ENCODE data around the gene SRGAP2B. TPM values are rescaled to one million over a fixed set of nuclear protein-coding genes. Genes with fewer than 3 reads are reported as not detected.
"Not testable (repeated sequence)": the region's sequence is repeated elsewhere in the genome, so short reads cannot be mapped to it uniquely, and the experiment has no call there.

The SRGAP2B gene
- polyA plus RNA-seq, 1 donor (not counting 4 experiments of a cell fraction or from before 2014, with no cell fraction given) = 11.0 TPM

DNA sequence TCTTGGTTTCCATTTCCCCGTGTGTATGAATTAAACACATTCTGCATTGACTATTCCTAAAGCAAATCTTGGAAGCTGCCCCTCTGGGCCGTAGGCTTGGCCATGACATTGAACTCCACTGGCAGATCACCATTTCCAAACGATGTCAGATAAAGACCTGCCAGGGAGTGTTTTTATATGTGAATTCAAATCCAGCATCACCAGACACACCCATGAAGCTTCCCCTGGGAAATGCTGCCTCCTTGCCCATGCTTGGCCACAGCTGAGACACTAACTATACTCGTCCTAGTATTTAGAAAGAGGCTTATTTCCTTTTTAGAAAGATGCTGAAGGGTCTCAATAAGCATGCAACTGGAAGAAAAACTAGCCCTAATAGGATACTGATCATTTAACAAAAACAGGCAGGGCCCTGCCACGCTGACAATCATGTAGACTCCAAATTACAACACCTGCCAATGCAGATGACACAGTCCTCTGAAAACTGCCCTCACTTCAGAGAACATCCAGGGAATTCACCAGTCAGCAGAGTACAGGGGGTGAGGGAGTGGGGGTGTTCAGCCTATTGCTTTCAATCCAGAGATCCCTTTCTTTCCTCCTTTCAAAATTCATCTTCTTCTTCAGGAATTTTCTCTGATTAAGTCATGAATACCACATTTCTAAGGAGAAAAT, 94.9 kb downstream of the SRGAP2B start:
- H3K4me3 ChIP-seq (ENCODE audit: control insufficient read depth in 2 of 3, extremely low read depth in 1 of 3, insufficient read depth in 2 of 3, low read depth in 1 of 3, low read length in 3 of 3); DNase-seq (ENCODE audit: low read depth, low spot score); H3K9ac ChIP-seq (ENCODE audit: control insufficient read depth, extremely low read depth, insufficient read depth, low read length); H2AFZ ChIP-seq (ENCODE audit: control insufficient read depth, low read length); FAIRE-seq; H3K4me1 ChIP-seq (ENCODE audit: control insufficient read depth, extremely low read depth, insufficient read depth, low read length); H3K27ac ChIP-seq (ENCODE audit: control insufficient read depth, insufficient read depth, low read length); H3K36me3 ChIP-seq (ENCODE audit: control insufficient read depth in 2 of 2, extremely low read depth in 1 of 2, insufficient read depth in 2 of 2, low read length in 2 of 2); H3K4me2 ChIP-seq (ENCODE audit: control insufficient read depth, extremely low read depth, insufficient read depth, low read depth, low read length); H3K27me3 ChIP-seq (ENCODE audit: control insufficient read depth, extremely low read depth, insufficient read depth, low read length); H3K9me1 ChIP-seq (ENCODE audit: control insufficient read depth, extremely low read depth, insufficient read depth, low read length); H3K9me3 ChIP-seq (ENCODE audit: control insufficient read depth, low read depth, low read length); H3K79me2 ChIP-seq (ENCODE audit: control insufficient read depth, insufficient read depth, low read length); dilution Hi-C loops (cut with MboI; ENCODE audit: extremely low pct_ligation_motif_present, low sequenced_read_pairs); H4K20me1 ChIP-seq (ENCODE audit: control insufficient read depth, extremely low read depth, insufficient read depth, low read length): not testable (repeated sequence)

DNA sequence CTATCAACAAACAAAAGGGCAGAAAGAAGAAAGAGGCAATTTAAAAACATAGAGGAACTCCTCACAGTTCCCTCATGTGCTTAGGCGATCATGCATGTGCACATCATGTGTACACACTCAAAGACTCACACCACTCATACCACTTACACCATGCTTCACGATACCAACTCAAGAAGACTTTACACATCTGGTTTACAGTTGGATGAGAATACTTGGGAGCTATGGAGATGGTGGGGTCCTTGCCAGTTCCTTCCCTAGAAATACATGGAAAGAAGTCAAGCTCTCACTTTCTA, 96.2 kb downstream of the SRGAP2B start:
- H2AFZ ChIP-seq (ENCODE audit: control insufficient read depth, low read length); H3K9me3 ChIP-seq (ENCODE audit: control insufficient read depth, low read depth, low read length); H3K4me2 ChIP-seq (ENCODE audit: control insufficient read depth, extremely low read depth, insufficient read depth, low read depth, low read length); H3K4me1 ChIP-seq (ENCODE audit: control insufficient read depth, extremely low read depth, insufficient read depth, low read length); H3K27ac ChIP-seq (ENCODE audit: control insufficient read depth, insufficient read depth, low read length); H3K36me3 ChIP-seq (ENCODE audit: control insufficient read depth in 2 of 2, extremely low read depth in 1 of 2, insufficient read depth in 2 of 2, low read length in 2 of 2); dilution Hi-C loops (cut with MboI; ENCODE audit: extremely low pct_ligation_motif_present, low sequenced_read_pairs); H3K4me3 ChIP-seq (ENCODE audit: control insufficient read depth in 2 of 3, extremely low read depth in 1 of 3, insufficient read depth in 2 of 3, low read depth in 1 of 3, low read length in 3 of 3); DNase-seq (ENCODE audit: low read depth, low spot score); H3K27me3 ChIP-seq (ENCODE audit: control insufficient read depth, extremely low read depth, insufficient read depth, low read length); H3K9me1 ChIP-seq (ENCODE audit: control insufficient read depth, extremely low read depth, insufficient read depth, low read length); H3K79me2 ChIP-seq (ENCODE audit: control insufficient read depth, insufficient read depth, low read length); H4K20me1 ChIP-seq (ENCODE audit: control insufficient read depth, extremely low read depth, insufficient read depth, low read length); H3K9ac ChIP-seq (ENCODE audit: control insufficient read depth, extremely low read depth, insufficient read depth, low read length); FAIRE-seq: not testable (repeated sequence)

DNA sequence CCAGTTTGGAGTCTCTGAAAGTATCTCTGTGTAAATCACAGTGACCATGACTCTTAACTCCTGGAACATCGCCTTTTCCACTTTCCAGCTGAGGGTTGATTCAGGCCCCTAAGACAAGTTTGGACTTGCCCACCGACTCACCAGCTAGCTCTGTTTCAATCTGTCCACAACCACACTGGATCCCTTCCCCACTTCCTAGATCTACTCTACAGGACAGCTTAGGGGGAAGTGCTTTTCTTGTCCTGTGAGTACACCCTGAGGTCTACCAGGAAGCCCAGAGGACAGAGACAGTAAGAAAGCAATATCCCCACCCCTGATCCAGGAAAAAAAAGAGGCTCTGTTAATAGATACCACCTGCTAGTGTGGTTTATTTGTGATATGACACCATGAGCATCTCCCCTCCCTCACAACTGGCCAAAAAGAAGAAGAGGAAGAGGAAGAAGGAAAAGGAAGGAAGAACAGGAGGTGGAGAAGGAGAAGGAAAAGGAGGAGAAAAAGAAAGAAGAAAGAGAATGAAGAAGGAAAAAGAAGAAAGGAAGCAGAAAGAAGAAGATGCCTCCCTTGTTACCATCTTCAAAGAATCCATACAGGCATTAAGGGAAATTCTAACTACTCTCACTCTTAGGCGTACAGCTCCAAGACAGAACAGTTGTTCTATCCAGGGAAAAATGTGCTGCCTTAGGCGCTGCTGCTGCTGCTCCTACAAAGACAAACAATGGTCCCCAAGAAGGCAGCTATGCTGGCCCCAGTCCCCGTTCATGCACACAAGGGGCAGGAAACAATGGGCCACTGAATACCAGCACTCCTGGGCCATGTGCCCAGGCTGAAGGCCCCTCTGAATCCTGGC, 96.8 kb downstream of the SRGAP2B start:
- FAIRE-seq = peak; percentile 81
- H3K4me1 ChIP-seq (ENCODE audit: control insufficient read depth, extremely low read depth, insufficient read depth, low read length); H3K4me3 ChIP-seq (ENCODE audit: control insufficient read depth in 2 of 3, extremely low read depth in 1 of 3, insufficient read depth in 2 of 3, low read depth in 1 of 3, low read length in 3 of 3); H3K27me3 ChIP-seq (ENCODE audit: control insufficient read depth, extremely low read depth, insufficient read depth, low read length); dilution Hi-C loops (cut with MboI; ENCODE audit: extremely low pct_ligation_motif_present, low sequenced_read_pairs); H3K9me1 ChIP-seq (ENCODE audit: control insufficient read depth, extremely low read depth, insufficient read depth, low read length); H3K9ac ChIP-seq (ENCODE audit: control insufficient read depth, extremely low read depth, insufficient read depth, low read length); H3K9me3 ChIP-seq (ENCODE audit: control insufficient read depth, low read depth, low read length); H3K36me3 ChIP-seq (ENCODE audit: control insufficient read depth in 2 of 2, extremely low read depth in 1 of 2, insufficient read depth in 2 of 2, low read length in 2 of 2); H3K79me2 ChIP-seq (ENCODE audit: control insufficient read depth, insufficient read depth, low read length); H4K20me1 ChIP-seq (ENCODE audit: control insufficient read depth, extremely low read depth, insufficient read depth, low read length); H2AFZ ChIP-seq (ENCODE audit: control insufficient read depth, low read length); H3K4me2 ChIP-seq (ENCODE audit: control insufficient read depth, extremely low read depth, insufficient read depth, low read depth, low read length); DNase-seq (ENCODE audit: low read depth, low spot score); H3K27ac ChIP-seq (ENCODE audit: control insufficient read depth, insufficient read depth, low read length): not testable (repeated sequence)

DNA sequence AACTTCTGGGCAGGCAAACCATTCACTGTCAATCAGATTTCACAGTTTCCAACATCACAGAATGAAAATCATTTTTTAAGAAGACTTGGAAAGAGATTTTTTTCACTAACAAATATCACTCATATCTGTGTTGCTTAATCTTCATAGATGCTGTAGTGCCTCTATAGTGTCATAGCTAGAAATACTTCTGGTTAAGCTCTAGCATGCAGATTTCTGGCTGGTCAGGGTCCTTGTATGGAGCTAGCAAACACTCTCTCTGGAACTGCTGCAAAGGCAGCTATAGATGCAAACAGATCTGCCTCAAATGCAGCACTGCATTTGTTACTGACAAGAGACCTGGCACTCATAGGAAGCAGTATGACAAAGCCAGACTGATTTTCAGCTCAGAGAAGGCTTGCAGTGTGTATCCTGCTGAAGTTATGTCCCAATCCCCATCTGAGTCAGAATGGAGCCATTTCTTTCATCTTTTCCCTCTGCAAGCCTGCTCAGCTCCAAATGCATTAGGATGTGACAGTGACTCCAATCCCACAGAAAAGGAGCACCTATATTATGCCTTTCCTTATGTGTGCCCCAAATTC, 99.2 kb downstream of the SRGAP2B start:
- dilution Hi-C loops (cut with MboI; ENCODE audit: extremely low pct_ligation_motif_present, low sequenced_read_pairs); H3K4me2 ChIP-seq (ENCODE audit: control insufficient read depth, extremely low read depth, insufficient read depth, low read depth, low read length); H3K4me1 ChIP-seq (ENCODE audit: control insufficient read depth, extremely low read depth, insufficient read depth, low read length); H3K27ac ChIP-seq (ENCODE audit: control insufficient read depth, insufficient read depth, low read length); H3K27me3 ChIP-seq (ENCODE audit: control insufficient read depth, extremely low read depth, insufficient read depth, low read length); H3K79me2 ChIP-seq (ENCODE audit: control insufficient read depth, insufficient read depth, low read length); H4K20me1 ChIP-seq (ENCODE audit: control insufficient read depth, extremely low read depth, insufficient read depth, low read length); H3K4me3 ChIP-seq (ENCODE audit: control insufficient read depth in 2 of 3, extremely low read depth in 1 of 3, insufficient read depth in 2 of 3, low read depth in 1 of 3, low read length in 3 of 3); DNase-seq (ENCODE audit: low read depth, low spot score); H3K9me1 ChIP-seq (ENCODE audit: control insufficient read depth, extremely low read depth, insufficient read depth, low read length); H3K36me3 ChIP-seq (ENCODE audit: control insufficient read depth in 2 of 2, extremely low read depth in 1 of 2, insufficient read depth in 2 of 2, low read length in 2 of 2); H3K9ac ChIP-seq (ENCODE audit: control insufficient read depth, extremely low read depth, insufficient read depth, low read length); H2AFZ ChIP-seq (ENCODE audit: control insufficient read depth, low read length); H3K9me3 ChIP-seq (ENCODE audit: control insufficient read depth, low read depth, low read length): not testable (repeated sequence)
- peak; percentile 36 for FAIRE-seq

DNA sequence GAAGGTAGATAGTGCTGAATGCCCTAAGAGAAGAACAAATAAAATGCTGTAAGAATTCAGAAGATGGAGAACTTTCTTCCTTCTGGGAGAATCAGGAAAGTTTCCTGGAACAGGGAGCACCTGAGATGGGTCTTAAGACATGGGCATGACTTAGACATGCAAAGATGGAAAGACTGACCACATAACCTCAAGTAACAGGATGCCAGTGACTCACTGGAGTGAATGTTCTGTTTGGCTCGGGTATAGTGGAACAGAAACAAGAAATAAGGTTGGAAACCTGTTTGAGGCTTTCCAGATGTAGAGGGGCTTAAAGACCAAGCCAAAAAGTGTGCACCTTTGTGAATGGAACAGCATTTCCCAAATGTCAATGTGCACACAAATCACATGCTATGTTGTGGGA, 102.2 kb downstream of the SRGAP2B start:
- dilution Hi-C loops (cut with MboI; ENCODE audit: extremely low pct_ligation_motif_present, low sequenced_read_pairs); H3K4me2 ChIP-seq (ENCODE audit: control insufficient read depth, extremely low read depth, insufficient read depth, low read depth, low read length); H3K9me3 ChIP-seq (ENCODE audit: control insufficient read depth, low read depth, low read length); H3K4me1 ChIP-seq (ENCODE audit: control insufficient read depth, extremely low read depth, insufficient read depth, low read length); H3K9me1 ChIP-seq (ENCODE audit: control insufficient read depth, extremely low read depth, insufficient read depth, low read length); H3K4me3 ChIP-seq (ENCODE audit: control insufficient read depth in 2 of 3, extremely low read depth in 1 of 3, insufficient read depth in 2 of 3, low read depth in 1 of 3, low read length in 3 of 3); H3K9ac ChIP-seq (ENCODE audit: control insufficient read depth, extremely low read depth, insufficient read depth, low read length); H2AFZ ChIP-seq (ENCODE audit: control insufficient read depth, low read length); DNase-seq (ENCODE audit: low read depth, low spot score); H3K79me2 ChIP-seq (ENCODE audit: control insufficient read depth, insufficient read depth, low read length); H3K27me3 ChIP-seq (ENCODE audit: control insufficient read depth, extremely low read depth, insufficient read depth, low read length); H4K20me1 ChIP-seq (ENCODE audit: control insufficient read depth, extremely low read depth, insufficient read depth, low read length); H3K27ac ChIP-seq (ENCODE audit: control insufficient read depth, insufficient read depth, low read length); FAIRE-seq; H3K36me3 ChIP-seq (ENCODE audit: control insufficient read depth in 2 of 2, extremely low read depth in 1 of 2, insufficient read depth in 2 of 2, low read length in 2 of 2): not testable (repeated sequence)
